ENCODE data around the gene ZSCAN12. TPM values are rescaled to one million over a fixed set of nuclear protein-coding genes. Genes with fewer than 3 reads are reported as not detected.
"Not testable (repeated sequence)": the region's sequence is repeated elsewhere in the genome, so short reads cannot be mapped to it uniquely, and the experiment has no call there.

ZSCAN12 gene
- total RNA-seq, 1 experiment from 2014 or later: 0.81 TPM

DNA sequence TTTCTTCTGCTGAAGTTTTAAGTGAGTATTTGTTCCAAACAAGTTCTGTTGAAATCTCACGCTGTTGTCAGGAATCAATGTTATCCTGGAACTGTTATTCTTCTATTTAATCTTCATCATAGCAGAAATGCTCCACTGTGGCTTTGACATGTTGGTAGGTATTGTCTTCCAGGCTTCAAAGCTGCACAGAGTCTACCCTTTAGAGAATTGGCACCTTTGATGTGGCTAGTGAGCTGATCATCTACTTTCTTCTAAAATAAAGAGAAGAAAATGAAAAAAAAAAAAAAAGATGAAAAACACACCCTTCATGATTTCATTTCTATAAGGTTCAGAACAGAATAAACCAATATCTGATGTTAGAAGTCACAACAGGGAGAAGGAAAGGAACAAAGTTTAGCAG, 49.5 kb upstream of the ZSCAN12 start:
- no peak overlapping the region for H2AFZ ChIP-seq (ENCODE audit: low read depth, low read length, poor library complexity, severe bottlenecking)
- no peak overlapping the region for H3K27ac ChIP-seq (ENCODE audit: low read depth, low read length)
- H3K4me2 ChIP-seq (ENCODE audit: low read length): no peak overlapping the region
- TF ChIP-seq POLR2AphosphoS5 (IDR thresholded peaks at IDR 0.05; ENCODE audit: low read depth, low read length) (no peak), TCF7L2 (IDR thresholded peaks at IDR 0.05; ENCODE audit: borderline replicate concordance, extremely low read depth, insufficient read depth, insufficient read length) (no peak), CEBPB (IDR thresholded peaks at IDR 0.05; ENCODE audit: low read depth) (no peak)
- TF ChIP-seq, protein P1, sequence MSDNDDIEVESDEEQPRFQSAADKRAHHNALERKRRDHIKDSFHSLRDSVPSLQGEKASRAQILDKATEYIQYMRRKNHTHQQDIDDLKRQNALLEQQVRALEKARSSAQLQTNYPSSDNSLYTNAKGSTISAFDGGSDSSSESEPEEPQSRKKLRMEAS (IDR thresholded peaks at IDR 0.05): no peak
- H3K9me2 ChIP-seq (ENCODE audit: insufficient read depth): no peaks in the 10 kb centered on the region; the same call in 1 of the 2 replicates
- DNase-seq (ENCODE audit: low read depth, low spot score): no peak
- intact Hi-C loops (cut with micrococcal nuclease): no loop called here
- H3K4me3 ChIP-seq (replicated peaks in 1 of 2; ENCODE audit: low read depth in 1 of 2, low read length in 2 of 2): no peak overlapping the region
- no peaks in the 10 kb centered on the region for H3K79me2 ChIP-seq (ENCODE audit: insufficient read depth, low read length)
- ATAC-seq: no peak
- no peaks in the 10 kb centered on the region for H3K27me3 ChIP-seq (ENCODE audit: insufficient read depth, low read length)
- H3K4me1 ChIP-seq (ENCODE audit: control insufficient read depth in 1 of 2, insufficient read depth in 2 of 2, low read length in 2 of 2): no peaks in the 10 kb centered on the region
- no peaks in the 10 kb centered on the region for H4K20me1 ChIP-seq (ENCODE audit: insufficient read depth)
- H3K9ac ChIP-seq (ENCODE audit: low read length): no peak overlapping the region
- CTCF ChIA-PET: no interaction called here
- RAD21 ChIA-PET (ENCODE audit: low non-redundant PET in 1 of 2, low total read pairs in 2 of 2, uncharacterized antibody in 2 of 2, unreplicated experiment in 2 of 2): no interaction called here
- no peaks in the 10 kb centered on the region for H3K36me3 ChIP-seq (ENCODE audit: control insufficient read depth in 1 of 2, insufficient read depth in 2 of 2, low read length in 2 of 2)
- POLR2A ChIA-PET: no interaction called here
- H3K9me3 ChIP-seq (ENCODE audit: control insufficient read depth in 1 of 2, insufficient read depth in 1 of 2, low read depth in 1 of 2, low read length in 2 of 2): 0 out of 4 replicates have a peak, but pooled peaks cover 0 to 3% of the 10 kb centered on the region in 2 experiments
- BruUV-seq (replicated peaks): no TSS peak

DNA sequence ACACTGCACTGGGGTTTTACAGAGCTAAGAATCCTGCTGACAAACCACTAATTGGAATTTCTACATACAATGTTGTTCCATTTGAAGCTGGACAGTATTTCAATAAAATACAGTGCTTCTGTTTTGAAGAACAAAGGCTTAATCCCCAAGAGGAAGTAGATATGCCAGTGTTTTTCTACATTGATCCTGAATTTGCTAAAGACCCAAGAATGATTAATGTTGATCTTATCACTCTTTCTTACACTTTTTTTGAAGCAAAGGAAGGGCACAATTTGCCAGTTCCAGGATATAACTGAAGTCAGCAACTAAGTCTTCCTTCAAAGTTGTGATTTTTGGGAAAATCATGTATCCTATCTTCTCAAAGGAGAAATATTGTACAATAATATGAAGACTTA, 48.0 kb upstream of the ZSCAN12 start:
- intact Hi-C loops (cut with micrococcal nuclease); H3K9me3 ChIP-seq (ENCODE audit: control insufficient read depth in 1 of 2, insufficient read depth in 1 of 2, low read depth in 1 of 2, low read length in 2 of 2); H4K20me1 ChIP-seq (ENCODE audit: insufficient read depth); H2AFZ ChIP-seq (ENCODE audit: low read depth, low read length, poor library complexity, severe bottlenecking); RAD21 ChIA-PET (ENCODE audit: low non-redundant PET in 1 of 2, low total read pairs in 2 of 2, uncharacterized antibody in 2 of 2, unreplicated experiment in 2 of 2); H3K4me2 ChIP-seq (ENCODE audit: low read length); H3K9me2 ChIP-seq (ENCODE audit: insufficient read depth); DNase-seq (ENCODE audit: low read depth, low spot score); ATAC-seq; H3K4me1 ChIP-seq (ENCODE audit: control insufficient read depth in 1 of 2, insufficient read depth in 2 of 2, low read length in 2 of 2); H3K79me2 ChIP-seq (ENCODE audit: insufficient read depth, low read length); POLR2A ChIA-PET; H3K36me3 ChIP-seq (ENCODE audit: control insufficient read depth in 1 of 2, insufficient read depth in 2 of 2, low read length in 2 of 2); BruUV-seq (replicated peaks); H3K27ac ChIP-seq (ENCODE audit: low read depth, low read length); H3K9ac ChIP-seq (ENCODE audit: low read length); H3K4me3 ChIP-seq (replicated peaks in 1 of 2; ENCODE audit: low read depth in 1 of 2, low read length in 2 of 2); CTCF ChIA-PET; H3K27me3 ChIP-seq (ENCODE audit: insufficient read depth, low read length): not testable (repeated sequence)
